ENCODE measurements around the gene SOCS2.

SOCS2 gene

GRCh38 chr12:93578221-93578620 lies 5.7 kb downstream of the SOCS2 start:
- H3K36me3 ChIP-seq (ENCODE audit: control insufficient read depth in 2 of 2, insufficient read depth in 1 of 2, low read length in 2 of 2), result peaks cover 0 to 7% of the 10 kb centered on the region in 2 experiments; a peak in 1 of 3 replicates
- ChIA-PET CTCF (interaction anchor here (0.6 kb wide), 1 partner anchor 46 kb away, joined by 3 read pairs; no protein-coding TSS in a partner anchor), POLR2A (no interaction called here)
- no peak overlapping the region for H3K4me3 ChIP-seq (ENCODE audit: low read depth, low read length)
- no peaks in the 10 kb centered on the region for H3K4me1 ChIP-seq (ENCODE audit: control insufficient read depth, insufficient read depth, low read length)
- no peak for TF ChIP-seq ZNF449 (tag by site-specific recombination; IDR thresholded peaks at IDR 0.05)
- TF ChIP-seq MZF1 (tag by site-specific recombination; IDR thresholded peaks at IDR 0.05; ENCODE audit: borderline replicate concordance), result no peak
- no peak for TF ChIP-seq ZNF843 (tag by site-specific recombination; IDR thresholded peaks at IDR 0.05)
- no peak for TF ChIP-seq ZNF561 (tag by site-specific recombination; IDR thresholded peaks at IDR 0.05; ENCODE audit: borderline replicate concordance)
- no peak for TF ChIP-seq ZNF518A (tag by site-specific recombination; conservative IDR thresholded peaks at IDR 0.05; ENCODE audit: low read depth)
- no peak for TF ChIP-seq GLI2 (tag by site-specific recombination; IDR thresholded peaks at IDR 0.05; ENCODE audit: borderline replicate concordance, low read depth)
- TF ChIP-seq ZNF704 (tag by site-specific recombination; IDR thresholded peaks at IDR 0.05), result no peak
- TF ChIP-seq GFI1B (tag by site-specific recombination; IDR thresholded peaks at IDR 0.05), result no peak
- no peak for TF ChIP-seq ZNF354C (tag by site-specific recombination; IDR thresholded peaks at IDR 0.05; ENCODE audit: borderline replicate concordance, low read depth)
- no peak for TF ChIP-seq ZNF174 (tag by site-specific recombination; IDR thresholded peaks at IDR 0.05)
- H3K9me3 ChIP-seq (ENCODE audit: control insufficient read depth, insufficient read depth, low read depth, low read length), result no peaks in the 10 kb centered on the region
- H3K27ac ChIP-seq (ENCODE audit: extremely low read depth, low read depth, low read length), result no peak overlapping the region

- Histone ChIP-seq H3K4me3 (ENCODE audit: low read depth, low read length) (no peak overlapping the region), H3K9me3 (ENCODE audit: control insufficient read depth, insufficient read depth, low read depth, low read length) (no peaks in the 10 kb centered on the region), H3K4me1 (ENCODE audit: control insufficient read depth, insufficient read depth, low read length) (no peaks in the 10 kb centered on the region), H3K36me3 (ENCODE audit: control insufficient read depth in 2 of 2, insufficient read depth in 1 of 2, low read length in 2 of 2) (no peaks in the 10 kb centered on the region), H3K27ac (ENCODE audit: extremely low read depth, low read depth, low read length) (no peak overlapping the region)
- POLR2A ChIA-PET, result no interaction called here
- CTCF ChIA-PET, result interaction anchor here (0.7 to 1.2 kb wide), 3 partner anchors 15 to 522 kb away, joined by 3 to 4 read pairs (median 3); no protein-coding TSS in a partner anchor
- TF ChIP-seq ZSCAN16 (tag by site-specific recombination; IDR thresholded peaks at IDR 0.05) (no peak), ZNF530 (tag by site-specific recombination; IDR thresholded peaks at IDR 0.05; ENCODE audit: low read depth) (no peak), ZNF266 (tag by site-specific recombination; IDR thresholded peaks at IDR 0.05; ENCODE audit: low read depth) (no peak), ZNF692 (tag by site-specific recombination; IDR thresholded peaks at IDR 0.05) (no peak), PATZ1 (tag by site-specific recombination; IDR thresholded peaks at IDR 0.05) (no peak), ZNF654 (tag by site-specific recombination; IDR thresholded peaks at IDR 0.05; ENCODE audit: low read depth) (no peak), GFI1B (tag by site-specific recombination; IDR thresholded peaks at IDR 0.05) (no peak), ZNF561 (tag by site-specific recombination; IDR thresholded peaks at IDR 0.05; ENCODE audit: borderline replicate concordance) (no peak), ZNF280C (tag by site-specific recombination; IDR thresholded peaks at IDR 0.05) (no peak), ZNF324 (tag by site-specific recombination; IDR thresholded peaks at IDR 0.05) (no peak), KLF10 (tag by site-specific recombination; IDR thresholded peaks at IDR 0.05) (no peak)
These were observed 8.2 kb downstream of the SOCS2 start for GRCh38 chr12:93580682-93581081.
